Measurements from ENCODE around the gene CHST11.
"Not testable (repeated sequence)": the region's sequence is repeated elsewhere in the genome, so short reads cannot be mapped to it uniquely, and the experiment has no call there.

DNA sequence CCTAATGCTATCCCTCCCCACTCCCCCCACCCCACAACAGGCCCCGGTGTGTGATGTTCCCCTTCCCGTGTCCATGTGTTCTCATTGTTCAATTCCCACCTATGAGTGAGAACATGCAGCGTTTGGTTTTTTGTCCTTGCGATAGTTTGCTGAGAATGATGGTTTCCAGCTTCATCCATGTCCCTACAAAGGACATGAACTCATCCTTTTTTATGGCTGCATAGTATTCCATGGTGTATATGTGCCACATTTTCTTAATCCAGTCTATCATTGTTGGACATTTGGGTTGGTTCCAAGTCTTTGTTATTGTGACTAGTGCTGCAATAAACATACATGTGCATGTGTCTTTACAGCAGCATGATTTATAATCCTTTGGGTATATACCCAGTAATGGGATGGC is 349.4 kb downstream of the CHST11 start:
- TF ChIP-seq, protein P1, sequence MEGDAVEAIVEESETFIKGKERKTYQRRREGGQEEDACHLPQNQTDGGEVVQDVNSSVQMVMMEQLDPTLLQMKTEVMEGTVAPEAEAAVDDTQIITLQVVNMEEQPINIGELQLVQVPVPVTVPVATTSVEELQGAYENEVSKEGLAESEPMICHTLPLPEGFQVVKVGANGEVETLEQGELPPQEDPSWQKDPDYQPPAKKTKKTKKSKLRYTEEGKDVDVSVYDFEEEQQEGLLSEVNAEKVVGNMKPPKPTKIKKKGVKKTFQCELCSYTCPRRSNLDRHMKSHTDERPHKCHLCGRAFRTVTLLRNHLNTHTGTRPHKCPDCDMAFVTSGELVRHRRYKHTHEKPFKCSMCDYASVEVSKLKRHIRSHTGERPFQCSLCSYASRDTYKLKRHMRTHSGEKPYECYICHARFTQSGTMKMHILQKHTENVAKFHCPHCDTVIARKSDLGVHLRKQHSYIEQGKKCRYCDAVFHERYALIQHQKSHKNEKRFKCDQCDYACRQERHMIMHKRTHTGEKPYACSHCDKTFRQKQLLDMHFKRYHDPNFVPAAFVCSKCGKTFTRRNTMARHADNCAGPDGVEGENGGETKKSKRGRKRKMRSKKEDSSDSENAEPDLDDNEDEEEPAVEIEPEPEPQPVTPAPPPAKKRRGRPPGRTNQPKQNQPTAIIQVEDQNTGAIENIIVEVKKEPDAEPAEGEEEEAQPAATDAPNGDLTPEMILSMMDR (IDR thresholded peaks at IDR 0.05; ENCODE audit: insufficient read depth, low read length, poor library complexity, severe bottlenecking), result not testable (repeated sequence)
- not testable (repeated sequence) for TF ChIP-seq EZH2phosphoT487 (conservative IDR thresholded peaks at IDR 0.05; ENCODE audit: low read length)
